Fibroblast of peridontal ligament (primary cell): Measurements from ENCODE around the gene NR1D1.
A peak's percentile ranks its signal among the peaks of the same experiment; 100 is the strongest.

Experiments
- DNase-seq: peaks from one replicate; pipeline ENCODE4 v3.0.0-alpha.2; 2010; ENCODE audit errors: extremely low read depth

The NR1D1 gene

GRCh38 chr17:40075201-40075941, 25.0 kb downstream of the NR1D1 start:
- peak; percentile 67 for DNase-seq

- peak; percentile 30 for DNase-seq
Measured at GRCh38 chr17:40074871-40075200, 25.6 kb downstream of the NR1D1 start.

DNA sequence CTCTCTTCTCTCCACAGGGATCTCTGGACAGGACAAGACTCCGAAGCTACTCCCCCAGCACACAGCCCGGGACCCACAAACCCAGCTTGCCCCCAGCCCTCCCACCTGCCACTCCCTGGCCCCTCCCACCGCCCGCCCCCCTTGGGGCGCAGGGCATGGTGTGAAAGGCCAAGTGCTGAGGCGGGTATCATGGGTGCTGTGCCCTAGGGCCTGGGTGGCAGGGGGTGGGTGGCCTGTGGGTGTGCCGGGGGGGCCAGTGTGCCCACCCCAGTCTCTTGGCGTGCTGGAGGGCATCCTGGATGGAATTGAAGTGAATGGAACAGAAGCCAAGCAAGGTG, 26.2 kb downstream of the NR1D1 start:
- no peak for DNase-seq

DNA sequence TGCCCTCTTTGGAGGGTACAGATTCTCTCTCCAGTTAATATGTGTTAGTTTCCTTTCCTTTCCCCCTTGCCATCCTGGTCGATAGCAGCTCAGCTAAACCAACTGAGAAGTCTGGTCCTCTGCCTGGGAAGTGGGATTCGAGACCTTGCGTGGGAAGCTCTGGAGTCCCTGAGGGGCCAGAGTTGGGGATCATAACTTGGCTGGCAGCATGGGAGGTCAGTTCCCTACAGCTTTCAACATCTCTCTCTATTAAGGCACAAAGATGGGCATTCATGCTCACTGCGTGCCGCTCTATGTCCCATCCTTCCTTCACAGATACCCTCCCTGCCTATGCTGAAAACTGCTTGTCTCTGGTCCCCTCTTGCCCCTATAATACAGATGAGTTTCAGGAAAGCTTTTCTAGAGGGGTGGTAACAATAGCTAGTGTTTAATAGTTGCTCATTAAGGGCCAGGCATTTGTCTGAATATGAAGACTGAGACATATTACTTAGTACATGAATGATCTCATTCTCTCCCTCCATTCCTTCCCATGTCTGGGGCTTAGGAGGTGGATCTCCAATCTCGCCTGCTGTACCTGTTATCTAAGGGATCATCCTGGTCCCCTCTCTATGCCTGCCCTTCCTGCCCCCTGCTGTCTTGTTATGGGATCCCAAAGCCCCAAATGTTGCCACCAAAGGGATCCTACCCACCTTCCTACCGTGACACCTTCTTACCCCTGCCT, 26.8 kb downstream of the NR1D1 start:
- no peak for DNase-seq

DNA sequence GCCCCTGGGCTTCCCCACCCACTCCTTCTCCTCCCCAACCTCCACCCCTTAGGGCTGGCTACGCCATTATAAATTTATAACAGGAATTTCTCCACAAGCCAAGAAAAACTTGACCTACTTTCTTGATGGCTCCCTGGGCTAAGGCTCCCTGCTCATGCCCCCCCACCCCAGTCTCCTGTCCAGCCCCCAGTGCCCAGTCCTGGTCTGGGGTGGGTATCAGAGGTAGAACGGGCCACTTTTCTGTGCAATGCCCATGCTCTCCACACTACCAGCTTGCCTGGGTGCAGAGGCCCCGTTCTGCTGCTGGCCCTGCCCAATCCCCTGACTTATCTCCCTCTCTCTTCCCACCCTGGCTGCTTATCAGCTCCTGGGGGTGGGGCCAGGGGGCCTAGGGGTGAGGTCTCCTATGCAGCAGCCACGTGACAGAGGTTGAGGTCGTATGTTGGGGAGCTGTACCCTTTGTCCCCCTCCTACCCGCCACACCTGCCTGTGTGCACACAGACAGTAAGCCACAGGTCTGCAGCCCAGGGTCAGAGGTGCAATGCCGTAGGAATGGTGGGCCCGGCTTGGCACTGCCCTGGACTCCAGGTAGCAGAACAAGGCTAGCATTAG, 27.5 kb downstream of the NR1D1 start:
- no peak for DNase-seq

DNA sequence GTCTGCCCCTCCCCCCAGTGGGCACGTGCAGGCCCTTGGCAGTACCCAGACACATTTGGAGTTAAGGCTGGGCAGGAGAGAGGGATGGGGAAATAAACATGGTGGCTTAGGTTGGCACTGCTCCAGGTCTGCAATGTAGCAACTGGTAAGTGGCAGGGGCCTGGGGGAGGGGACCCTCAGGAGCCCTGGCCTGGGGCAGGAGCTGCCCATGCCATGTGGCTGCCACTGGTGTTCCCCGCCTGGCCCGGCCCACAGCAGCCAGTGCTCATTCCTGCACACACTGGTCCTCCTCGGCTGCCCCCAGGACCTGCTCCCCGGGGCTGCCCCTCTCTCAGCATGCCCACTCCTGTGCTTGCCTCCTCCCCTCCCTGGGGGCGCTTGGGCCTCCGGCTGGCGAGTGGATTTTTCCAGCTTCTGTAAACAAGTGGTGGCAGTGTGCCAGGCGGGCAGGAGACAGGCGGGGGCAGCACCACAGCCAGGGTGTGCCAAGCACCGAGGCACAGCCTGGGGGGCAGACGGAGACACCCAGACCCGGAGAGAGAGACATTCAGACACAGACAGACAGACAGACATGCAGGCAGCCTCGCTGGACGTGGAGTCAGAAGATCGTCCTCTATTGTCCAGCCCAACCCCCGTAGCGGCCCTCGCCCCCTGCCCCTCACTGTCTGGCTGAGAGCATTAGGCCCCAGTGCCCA, 28.2 kb downstream of the NR1D1 start:
- DNase-seq = peak; percentile 58

- DNase-seq = no peak
Measured at GRCh38 chr17:40071313-40072039, 28.9 kb downstream of the NR1D1 start.

GRCh38 chr17:40070709-40071312, 29.6 kb downstream of the NR1D1 start:
- DNase-seq = no peak

- DNase-seq = peak; percentile 47
Measured at GRCh38 chr17:40069751-40070708, 30.4 kb downstream of the NR1D1 start.

- peak; percentile 89 for DNase-seq
Measured at GRCh38 chr17:40068917-40069750, 31.3 kb downstream of the NR1D1 start.

- no peak for DNase-seq
Measured at GRCh38 chr17:40068584-40068916, 31.8 kb downstream of the NR1D1 start.

DNA sequence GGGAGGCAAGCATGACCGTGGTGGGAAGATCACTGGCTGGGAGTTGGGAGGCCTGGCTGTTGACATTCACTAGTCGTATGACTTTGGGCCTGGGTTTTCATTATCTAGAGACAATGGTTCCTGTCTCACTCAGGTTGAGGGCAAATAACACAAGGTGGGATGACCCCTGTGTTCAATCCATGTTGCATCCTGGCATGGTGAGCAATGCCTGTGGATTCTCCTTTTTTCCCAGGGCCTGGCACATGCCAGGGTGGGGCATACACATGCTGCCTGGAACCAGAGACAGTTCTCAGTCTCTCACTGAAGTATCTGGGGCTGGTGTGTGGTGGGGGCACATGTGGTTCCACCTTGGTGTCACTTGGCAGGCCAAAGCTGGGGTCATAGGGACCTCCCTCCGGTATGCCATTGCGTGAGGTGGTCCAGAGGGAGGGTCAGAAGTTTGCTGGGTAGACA, 32.2 kb downstream of the NR1D1 start:
- DNase-seq = no peak

- no peak for DNase-seq
Measured at GRCh38 chr17:40067710-40068109, 32.7 kb downstream of the NR1D1 start.

DNA sequence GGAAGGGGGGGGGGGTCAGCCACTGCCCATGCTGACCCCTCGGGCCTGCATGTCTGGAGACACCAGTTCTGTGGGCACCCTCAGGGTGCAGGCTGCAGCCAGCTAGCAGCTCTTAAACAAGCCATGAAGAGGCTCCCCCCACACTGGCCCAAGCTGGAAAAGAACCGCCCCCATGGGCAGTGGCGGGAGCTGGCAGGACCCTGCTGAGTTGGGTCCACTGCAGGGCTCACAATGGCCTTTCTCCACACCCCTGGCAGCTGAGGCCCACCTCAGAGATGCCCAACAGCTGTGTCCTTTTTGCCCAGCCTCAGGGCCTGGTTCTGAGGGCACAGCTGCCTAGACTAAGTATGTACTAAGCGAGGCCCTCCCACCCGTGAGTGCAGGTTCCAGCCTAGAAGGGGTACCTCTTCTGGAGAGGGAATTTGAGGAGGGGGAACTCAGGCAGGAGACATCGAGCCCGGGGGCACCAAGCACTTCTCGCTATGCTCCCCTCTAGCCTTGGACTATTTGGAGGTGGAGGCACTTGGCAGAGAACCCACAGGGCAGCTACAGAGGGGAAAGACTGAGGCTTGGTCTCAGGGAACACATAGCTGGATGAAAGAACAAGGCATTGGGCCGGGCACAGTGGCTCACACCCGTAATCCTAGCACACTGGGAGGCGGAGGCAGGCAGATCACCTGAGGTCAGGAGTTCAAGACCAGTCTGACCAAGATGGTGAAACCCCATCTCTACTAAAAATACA, 34.4 kb downstream of the NR1D1 start:
- DNase-seq = no peak

DNA sequence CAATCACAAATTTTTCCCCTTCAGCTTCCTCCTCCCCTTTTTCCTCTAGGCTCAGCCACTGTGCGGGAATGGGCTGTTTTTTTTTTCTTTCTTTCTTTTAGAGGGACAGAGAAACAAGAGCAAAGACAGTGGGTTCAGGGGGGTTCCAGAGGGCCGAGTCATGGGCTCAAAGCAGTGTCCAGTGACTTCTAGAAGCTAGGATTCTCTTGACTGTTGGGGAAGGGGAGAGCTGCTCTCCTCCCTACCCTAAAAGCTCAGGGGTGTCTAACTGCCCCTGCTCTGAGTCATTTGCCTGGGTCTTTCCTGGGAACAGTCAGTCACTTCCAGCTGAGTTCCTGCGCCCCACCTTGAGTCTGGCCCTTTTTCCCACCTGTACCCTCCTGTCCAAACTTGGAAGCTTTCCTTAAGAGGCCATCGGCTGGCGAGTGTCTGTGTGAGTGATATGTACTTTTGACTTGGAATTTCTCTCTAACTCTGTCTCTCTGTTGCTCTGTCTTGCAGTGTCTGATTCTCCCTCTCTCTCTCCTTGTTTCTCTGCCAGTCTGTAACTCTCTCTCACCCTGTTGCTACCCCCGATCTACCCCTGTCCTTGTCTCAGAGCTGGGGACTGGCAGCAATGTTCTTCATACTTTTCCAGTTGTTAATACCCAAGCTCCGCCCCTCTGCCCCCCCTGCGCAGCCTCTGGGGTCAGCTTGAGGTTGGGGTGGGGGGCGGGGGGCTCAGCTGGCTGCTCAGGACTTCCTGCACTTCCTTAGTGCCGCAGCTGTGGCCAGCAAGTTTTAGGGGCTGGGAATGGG, 35.2 kb downstream of the NR1D1 start:
- peak; percentile 39 for DNase-seq

DNA sequence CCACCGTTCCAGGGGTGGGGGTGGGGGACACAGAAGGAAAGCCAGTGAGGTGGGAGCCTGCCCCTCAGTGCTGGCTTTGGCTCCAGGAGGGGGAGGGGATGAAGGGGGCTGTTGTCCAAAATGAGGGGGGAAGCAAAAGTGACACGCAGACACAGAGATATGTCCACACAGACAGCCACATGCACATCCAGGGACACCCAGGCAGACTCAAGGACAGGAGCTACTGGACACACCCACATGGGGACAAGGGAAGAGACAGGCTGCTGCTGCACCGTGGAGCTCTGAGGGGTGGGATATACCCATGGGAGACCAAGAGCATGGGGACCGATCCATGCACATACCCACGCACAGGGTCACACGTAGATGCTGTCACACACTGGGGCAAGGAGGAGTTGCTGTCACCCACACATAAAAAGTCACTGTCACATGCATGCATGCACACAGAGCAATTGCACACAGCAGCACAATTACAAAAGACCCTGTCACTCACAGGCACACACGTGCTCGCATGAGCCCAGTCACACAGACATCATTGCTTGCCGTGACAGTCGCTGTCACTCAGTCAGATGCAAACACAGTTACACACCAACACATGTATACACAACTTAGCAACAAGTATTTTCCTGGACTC, 36.4 kb downstream of the NR1D1 start:
- no peak for DNase-seq

GRCh38 chr17:40063187-40063771, 37.1 kb downstream of the NR1D1 start:
- DNase-seq = peak; percentile 31
